Fibroblast of lung (primary cell): ENCODE results near the gene PDE4D.

ENCODE experiments used
- EZH2 ChIP-seq: IDR thresholded peaks from 2 replicates; pipeline ENCODE4 v1.5.1; 2012; ENCODE audit warnings: low read length, control low read depth, mild to moderate bottlenecking; ENCODE audit errors: missing control alignments
- TF ChIP-seq, protein P1 (sequence below), 2 donors: IDR thresholded peaks in 1 of 2; conservative IDR thresholded peaks in 1 of 2; 1 replicate in 1 of 2; 2 replicates in 1 of 2; pipeline ENCODE4 v1.5.1; 2011 to 2012; ENCODE audit warnings: low read length in 2 of 2, control low read depth in 1 of 2, inconsistent platforms in 1 of 2, low read depth in 1 of 2, mild to moderate bottlenecking in 1 of 2

DNA sequence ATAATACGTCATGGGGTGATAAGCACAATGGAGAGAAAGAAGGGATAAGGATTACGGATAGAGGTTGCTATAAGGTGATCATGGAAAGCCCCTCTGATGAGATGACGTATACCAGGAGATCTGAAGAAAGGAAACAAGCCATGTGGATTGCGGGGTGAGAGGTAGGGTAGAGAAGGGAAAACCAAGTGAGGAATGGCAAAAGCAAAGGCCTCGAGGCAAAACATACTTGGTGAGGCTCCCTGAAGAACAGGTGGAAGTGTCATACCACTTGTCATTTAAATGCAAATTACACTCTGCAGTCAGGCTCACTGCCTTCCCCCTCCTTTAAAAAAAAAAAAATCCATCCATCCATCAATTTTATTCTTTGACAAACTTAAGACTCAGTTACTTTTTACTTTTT, 889.9 kb downstream of the PDE4D start:
- TF ChIP-seq, protein P1, sequence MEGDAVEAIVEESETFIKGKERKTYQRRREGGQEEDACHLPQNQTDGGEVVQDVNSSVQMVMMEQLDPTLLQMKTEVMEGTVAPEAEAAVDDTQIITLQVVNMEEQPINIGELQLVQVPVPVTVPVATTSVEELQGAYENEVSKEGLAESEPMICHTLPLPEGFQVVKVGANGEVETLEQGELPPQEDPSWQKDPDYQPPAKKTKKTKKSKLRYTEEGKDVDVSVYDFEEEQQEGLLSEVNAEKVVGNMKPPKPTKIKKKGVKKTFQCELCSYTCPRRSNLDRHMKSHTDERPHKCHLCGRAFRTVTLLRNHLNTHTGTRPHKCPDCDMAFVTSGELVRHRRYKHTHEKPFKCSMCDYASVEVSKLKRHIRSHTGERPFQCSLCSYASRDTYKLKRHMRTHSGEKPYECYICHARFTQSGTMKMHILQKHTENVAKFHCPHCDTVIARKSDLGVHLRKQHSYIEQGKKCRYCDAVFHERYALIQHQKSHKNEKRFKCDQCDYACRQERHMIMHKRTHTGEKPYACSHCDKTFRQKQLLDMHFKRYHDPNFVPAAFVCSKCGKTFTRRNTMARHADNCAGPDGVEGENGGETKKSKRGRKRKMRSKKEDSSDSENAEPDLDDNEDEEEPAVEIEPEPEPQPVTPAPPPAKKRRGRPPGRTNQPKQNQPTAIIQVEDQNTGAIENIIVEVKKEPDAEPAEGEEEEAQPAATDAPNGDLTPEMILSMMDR (conservative IDR thresholded peaks at IDR 0.05 in 1 of 2, IDR thresholded peaks at IDR 0.05 in 1 of 2; ENCODE audit: low read depth in 1 of 2, low read length in 2 of 2), result no peak
- no peak for TF ChIP-seq EZH2
